Activated naive CD8-positive, alpha-beta T cell (primary cell): Measurements from ENCODE around the gene ZXDA.
"Not testable (repeated sequence)": the region's sequence is repeated elsewhere in the genome, so short reads cannot be mapped to it uniquely, and the experiment has no call there.

Experiments used
- H3K27ac Mint-ChIP-seq: one replicate; pipeline ENCODE4 v1.8.0; 2021; ENCODE audit warnings: mixed read lengths
- H3K27me3 Mint-ChIP-seq: one replicate; pipeline ENCODE4 v1.8.0; 2021; ENCODE audit warnings: mixed read lengths
- H3K36me3 Mint-ChIP-seq: one replicate; pipeline ENCODE4 v1.8.0; 2021; ENCODE audit warnings: mixed read lengths
- H3K4me1 Mint-ChIP-seq: one replicate; pipeline ENCODE4 v1.8.0; 2021; ENCODE audit warnings: low read depth, mixed read lengths
- H3K4me3 Mint-ChIP-seq: one replicate; pipeline ENCODE4 v1.8.0; 2021; ENCODE audit warnings: mild to moderate bottlenecking, mixed read lengths
- H3K9me3 Mint-ChIP-seq: one replicate; pipeline ENCODE4 v1.8.0; 2021; ENCODE audit warnings: low read depth, mixed read lengths

ZXDA gene

GRCh38 chrX:57910287-57910912, at the start of gene ZXDA:
Gene ZXDA, minus strand, starts transcription at chrX:57910458. Its CDS starts 38 bp downstream, at chrX:57910420.
- H3K36me3 Mint-ChIP-seq, H3K27me3 Mint-ChIP-seq, H3K9me3 Mint-ChIP-seq: not testable (repeated sequence)
- H3K27ac Mint-ChIP-seq: peak within 1 kb of the TSS; percentile 93
- H3K4me3 Mint-ChIP-seq: peak within 1 kb of the TSS; percentile 83
- H3K4me1 Mint-ChIP-seq: peaks cover 21% of the 10 kb centered on the region

GRCh38 chrX:57952320-57952678, 42.0 kb upstream of the ZXDA start:
- Mint-ChIP-seq H3K4me1 (peaks cover 2% of the 10 kb centered on the region), H3K4me3 (no peak overlapping the region), H3K9me3 (peaks cover 3% of the 10 kb centered on the region), H3K36me3 (no peaks in the 10 kb centered on the region), H3K27ac (no peak overlapping the region), H3K27me3 (no peaks in the 10 kb centered on the region)

- H3K4me3 Mint-ChIP-seq: no peak overlapping the region
- H3K27me3 Mint-ChIP-seq: no peaks in the 10 kb centered on the region
- H3K36me3 Mint-ChIP-seq: no peaks in the 10 kb centered on the region
Observed at GRCh38 chrX:57951666-57952319, 41.5 kb upstream of the ZXDA start.

GRCh38 chrX:57933321-57933720, 23.1 kb upstream of the ZXDA start:
- Mint-ChIP-seq H3K9me3 (no peaks in the 10 kb centered on the region), H3K27me3 (no peaks in the 10 kb centered on the region), H3K4me1 (no peaks in the 10 kb centered on the region), H3K36me3 (no peaks in the 10 kb centered on the region), H3K4me3 (no peak overlapping the region), H3K27ac (no peak overlapping the region)

More at GRCh38 chrX:57951666-57952319, 41.5 kb upstream of the ZXDA start:
- Mint-ChIP-seq H3K9me3 (no peaks in the 10 kb centered on the region), H3K4me1 (peaks cover 2% of the 10 kb centered on the region), H3K27ac (no peak overlapping the region)

- H3K27me3 Mint-ChIP-seq: no peaks in the 10 kb centered on the region
- no peaks in the 10 kb centered on the region for H3K4me1 Mint-ChIP-seq
- H3K36me3 Mint-ChIP-seq: no peaks in the 10 kb centered on the region
- H3K9me3 Mint-ChIP-seq: no peaks in the 10 kb centered on the region
- no peak overlapping the region for H3K27ac Mint-ChIP-seq
- no peak overlapping the region for H3K4me3 Mint-ChIP-seq
Observed at GRCh38 chrX:57932266-57932665, 22.0 kb upstream of the ZXDA start.

- Mint-ChIP-seq H3K27me3 (no peaks in the 10 kb centered on the region), H3K27ac (no peak overlapping the region), H3K4me3 (no peak overlapping the region), H3K9me3 (no peaks in the 10 kb centered on the region), H3K36me3 (no peaks in the 10 kb centered on the region), H3K4me1 (no peaks in the 10 kb centered on the region)
Observed at GRCh38 chrX:57930051-57930450, 19.8 kb upstream of the ZXDA start.

- Mint-ChIP-seq H3K4me3 (no peak overlapping the region), H3K9me3 (no peaks in the 10 kb centered on the region), H3K27me3 (no peaks in the 10 kb centered on the region), H3K36me3 (no peaks in the 10 kb centered on the region), H3K27ac (no peak overlapping the region), H3K4me1 (no peaks in the 10 kb centered on the region)
Observed at GRCh38 chrX:57929373-57929772, 19.1 kb upstream of the ZXDA start.

GRCh38 chrX:57925806-57926205, 15.5 kb upstream of the ZXDA start:
- Mint-ChIP-seq H3K4me1 (no peaks in the 10 kb centered on the region), H3K4me3 (no peak overlapping the region), H3K27ac (no peak overlapping the region), H3K27me3 (no peaks in the 10 kb centered on the region), H3K9me3 (no peaks in the 10 kb centered on the region), H3K36me3 (no peaks in the 10 kb centered on the region)

GRCh38 chrX:57918750-57919436, 8.6 kb upstream of the ZXDA start:
- Mint-ChIP-seq H3K36me3 (no peaks in the 10 kb centered on the region), H3K4me1 (no peaks in the 10 kb centered on the region), H3K27ac (no peak overlapping the region), H3K9me3 (no peaks in the 10 kb centered on the region), H3K4me3 (no peak overlapping the region), H3K27me3 (no peaks in the 10 kb centered on the region)

GRCh38 chrX:57915680-57916079, 5.4 kb upstream of the ZXDA start:
- Mint-ChIP-seq H3K36me3 (no peaks in the 10 kb centered on the region), H3K27me3 (no peaks in the 10 kb centered on the region), H3K27ac (no peak overlapping the region), H3K4me1 (peaks cover 7% of the 10 kb centered on the region), H3K9me3 (no peaks in the 10 kb centered on the region), H3K4me3 (no peak overlapping the region)

- not testable (repeated sequence) for H3K27me3 Mint-ChIP-seq, H3K36me3 Mint-ChIP-seq, H3K9me3 Mint-ChIP-seq, H3K27ac Mint-ChIP-seq
- Mint-ChIP-seq H3K4me1 (peaks cover 21% of the 10 kb centered on the region), H3K4me3 (peak overlapping the region; percentile 38)
Observed at GRCh38 chrX:57909595-57910286, 517 bp downstream of the ZXDA start.

GRCh38 chrX:57908972-57909594, 1.2 kb downstream of the ZXDA start:
- H3K9me3 Mint-ChIP-seq, H3K27ac Mint-ChIP-seq, H3K36me3 Mint-ChIP-seq, H3K27me3 Mint-ChIP-seq: not testable (repeated sequence)
- peak overlapping the region; percentile 38 for H3K4me3 Mint-ChIP-seq
- H3K4me1 Mint-ChIP-seq: peaks cover 23% of the 10 kb centered on the region

GRCh38 chrX:57906790-57907189, 3.5 kb downstream of the ZXDA start:
- Mint-ChIP-seq H3K4me1 (peaks cover 29% of the 10 kb centered on the region), H3K36me3 (peaks cover 9% of the 10 kb centered on the region), H3K27me3 (no peaks in the 10 kb centered on the region), H3K9me3 (peaks cover 3% of the 10 kb centered on the region), H3K4me3 (peak overlapping the region; percentile 48), H3K27ac (no peak overlapping the region)

- H3K4me3 Mint-ChIP-seq: peak overlapping the region; percentile 46
- H3K36me3 Mint-ChIP-seq: peaks cover 9% of the 10 kb centered on the region
- peaks cover 3% of the 10 kb centered on the region for H3K9me3 Mint-ChIP-seq
- H3K27me3 Mint-ChIP-seq: no peaks in the 10 kb centered on the region
- peaks cover 20% of the 10 kb centered on the region for H3K4me1 Mint-ChIP-seq
- no peak overlapping the region for H3K27ac Mint-ChIP-seq
Observed at GRCh38 chrX:57905141-57905540, 5.1 kb downstream of the ZXDA start.
